Tibial nerve (tissue), 4 donors: Measurements from ENCODE around the gene VTI1A.

Experiments used
- CTCF ChIP-seq, 5 experiments: fragments of 200-600 bp in 3 of 5; fragments of 450-650 bp in 2 of 5; sonication (generic) in 3 of 5; IDR thresholded peaks; one replicate each; pipeline ENCODE4 v1.5.1; 2016 to 2019; ENCODE audit warnings: antibody characterized with exemption in 5 of 5, mild to moderate bottlenecking in 3 of 5, moderate library complexity in 2 of 5
- EP300 ChIP-seq, 2 donors: sonication (generic); formaldehyde crosslinking; IDR thresholded peaks; one replicate each; pipeline ENCODE4 v1.6.1; 2017; ENCODE audit warnings: antibody characterized with exemption in 2 of 2, mild to moderate bottlenecking in 1 of 2
- POLR2A ChIP-seq, 2 donors: fragments of 450-650 bp; IDR thresholded peaks; one replicate each; pipeline ENCODE4 v1.6.1; 2017; ENCODE audit warnings: antibody characterized with exemption in 2 of 2, mild to moderate bottlenecking in 2 of 2, moderate library complexity in 2 of 2

GRCh38 chr10:112679392-112679791 is 232.4 kb downstream of the VTI1A start:
- no peak for TF ChIP-seq CTCF (IDR thresholded peaks at IDR 0.05)
- no peak for TF ChIP-seq POLR2A (IDR thresholded peaks at IDR 0.05)
- TF ChIP-seq EP300 (IDR thresholded peaks at IDR 0.05): no peak
